Activated T-helper 1 cell treated with anti-CD3 and anti-CD28 coated beads, Interleukin-2, amount 50 U/mL, for 16 hours (primary cell): Measurements from ENCODE around the gene RYR3.

ENCODE experiments used
- DNase-seq, 2 donors: peaks; one replicate each; pipeline ENCODE4 v3.0.0-alpha.2; 2020; ENCODE audit warnings: low read depth in 1 of 2, low spot score in 1 of 2

The RYR3 gene

GRCh38 chr15:33822479-33822878 is 511.7 kb downstream of the RYR3 start:
- no peak for DNase-seq

GRCh38 chr15:33823119-33823518 is 512.4 kb downstream of the RYR3 start:
- no peak for DNase-seq

GRCh38 chr15:33825453-33825852 is 514.7 kb downstream of the RYR3 start:
- no peak for DNase-seq

GRCh38 chr15:33826201-33826600 is 515.4 kb downstream of the RYR3 start:
- no peak for DNase-seq

- no peak for DNase-seq
These were observed 519.6 kb downstream of the RYR3 start for GRCh38 chr15:33830351-33830750.

- DNase-seq: no peak
These were observed 520.9 kb downstream of the RYR3 start for GRCh38 chr15:33831646-33832045.

GRCh38 chr15:33834892-33835743 is 524.4 kb downstream of the RYR3 start:
- no peak for DNase-seq

GRCh38 chr15:33837294-33837693 is 526.5 kb downstream of the RYR3 start:
- no peak for DNase-seq

- no peak for DNase-seq
These were observed 528.8 kb downstream of the RYR3 start for GRCh38 chr15:33839540-33839939.

GRCh38 chr15:33840615-33841014 is 529.8 kb downstream of the RYR3 start:
- no peak for DNase-seq

GRCh38 chr15:33844186-33844585 is 533.4 kb downstream of the RYR3 start:
- no peak for DNase-seq

GRCh38 chr15:33844597-33844996 is 533.8 kb downstream of the RYR3 start:
- no peak for DNase-seq

GRCh38 chr15:33846142-33846541 is 535.4 kb downstream of the RYR3 start:
- no peak for DNase-seq

GRCh38 chr15:33846862-33847261 is 536.1 kb downstream of the RYR3 start:
- DNase-seq: no peak

- DNase-seq: no peak
These were observed 537.2 kb downstream of the RYR3 start for GRCh38 chr15:33848011-33848410.

GRCh38 chr15:33851079-33851478 is 540.3 kb downstream of the RYR3 start:
- DNase-seq: no peak

GRCh38 chr15:33852094-33852493 is 541.3 kb downstream of the RYR3 start:
- DNase-seq: no peak

GRCh38 chr15:33852570-33852969 is 541.8 kb downstream of the RYR3 start:
- DNase-seq: no peak

- DNase-seq: no peak
These were observed 547.0 kb downstream of the RYR3 start for GRCh38 chr15:33857726-33858125.

- no peak for DNase-seq
These were observed 548.1 kb downstream of the RYR3 start for GRCh38 chr15:33858836-33859235.

GRCh38 chr15:33859992-33860545 is 549.3 kb downstream of the RYR3 start:
- DNase-seq: no peak

- no peak for DNase-seq
These were observed 550.0 kb downstream of the RYR3 start for GRCh38 chr15:33860754-33861153.
